Ishikawa (cell line): ENCODE results near the gene ZNF8.

Source experiments
- CEBPB ChIP-seq: IDR thresholded peaks from 2 replicates; pipeline ENCODE4 v1.6.1; 2012
- CREB1 ChIP-seq: IDR thresholded peaks from 2 replicates; pipeline ENCODE4 v1.6.1; 2012; ENCODE audit warnings: low read depth
- EGR1 ChIP-seq: IDR thresholded peaks from 2 replicates; pipeline ENCODE4 v1.6.1; 2012
- EP300 ChIP-seq: IDR thresholded peaks from 2 replicates; pipeline ENCODE4 v1.6.1; 2012; ENCODE audit warnings: borderline replicate concordance
- FOXM1 ChIP-seq: IDR thresholded peaks from 2 replicates; pipeline ENCODE4 v1.6.1; 2012; ENCODE audit warnings: low read depth, borderline replicate concordance
- MAX ChIP-seq: IDR thresholded peaks from 2 replicates; pipeline ENCODE4 v1.6.1; 2012
- NFIC ChIP-seq: IDR thresholded peaks from 2 replicates; pipeline ENCODE4 v1.6.1; 2012
- RAD21 ChIP-seq: IDR thresholded peaks from 2 replicates; pipeline ENCODE4 v1.6.1; 2012; ENCODE audit warnings: low read depth
- REST ChIP-seq: IDR thresholded peaks from 2 replicates; pipeline ENCODE4 v1.6.1; 2012; ENCODE audit warnings: low read depth, mild to moderate bottlenecking
- TAF1 ChIP-seq: IDR thresholded peaks from 2 replicates; pipeline ENCODE4 v1.6.1; 2012; ENCODE audit warnings: low read depth, mild to moderate bottlenecking
- TCF12 ChIP-seq: IDR thresholded peaks from 2 replicates; pipeline ENCODE4 v1.6.1; 2012; ENCODE audit warnings: low read depth
- TEAD4 ChIP-seq: IDR thresholded peaks from 2 replicates; pipeline ENCODE4 v1.6.1; 2012
- USF1 ChIP-seq: IDR thresholded peaks from 2 replicates; pipeline ENCODE4 v1.6.1; 2012
- YY1 ChIP-seq: IDR thresholded peaks from 2 replicates; pipeline ENCODE4 v1.6.1; 2012; ENCODE audit warnings: low read depth
- ZBTB7A ChIP-seq: IDR thresholded peaks from 2 replicates; pipeline ENCODE4 v1.6.1; 2012; ENCODE audit warnings: low read depth

Gene ZNF8

GRCh38 chr19:58252102-58252685 is 26.6 kb upstream of the ZNF8 start:
- TF ChIP-seq MAX (no peak), TEAD4 (no peak), TCF12 (no peak), ZBTB7A (no peak), YY1 (no peak), CEBPB (no peak), NFIC (no peak), EP300 (no peak), FOXM1 (no peak), TAF1 (no peak), REST (no peak), RAD21 (no peak), EGR1 (no peak), CREB1 (no peak), USF1 (no peak)

GRCh38 chr19:58261600-58261967 is 17.2 kb upstream of the ZNF8 start:
- TF ChIP-seq CEBPB (no peak), EGR1 (no peak), MAX (no peak), USF1 (no peak), ZBTB7A (no peak), TCF12 (no peak), NFIC (no peak), REST (no peak), CREB1 (no peak), YY1 (no peak), TEAD4 (no peak), EP300 (no peak), TAF1 (no peak), RAD21 (no peak), FOXM1 (no peak)

- TF ChIP-seq ZBTB7A (no peak), USF1 (peak; percentile 40; the same call in 1 of the 2 replicates)
These were observed 16.5 kb upstream of the ZNF8 start for GRCh38 chr19:58261968-58262921.

- no peak for TF ChIP-seq FOXM1
- TF ChIP-seq REST: no peak
- TF ChIP-seq CEBPB: no peak
- TF ChIP-seq MAX: no peak
- TF ChIP-seq TEAD4: no peak
- no peak for TF ChIP-seq CREB1
- TF ChIP-seq NFIC: no peak
- no peak for TF ChIP-seq EP300
- TF ChIP-seq YY1: no peak
- TF ChIP-seq RAD21: no peak
- no peak for TF ChIP-seq TAF1
- TF ChIP-seq TCF12: no peak
- TF ChIP-seq USF1: no peak
These were observed 15.8 kb upstream of the ZNF8 start for GRCh38 chr19:58262922-58263296.
